A673 (cell line): ENCODE data around the gene PLTP. TPM values are rescaled to one million over a fixed set of nuclear protein-coding genes. Genes with fewer than 3 reads are reported as not detected.

ENCODE experiments used
- BruUV-seq: library from RNA; stranded (reverse); fragments of 400-500 nt; replicated peaks from 2 replicates; lab custom pipeline; 2021; lab: Mats Ljungman, UMichigan
- CTCF ChIA-PET: fragments of 300-600 bp; sonication (Branson Sonifier 250); formaldehyde crosslinking; loops from one replicate; lab custom pipeline; 2022; ENCODE audit warnings: antibody characterized with exemption; lab: Charles Lee
- POLR2A ChIA-PET: fragments of 300-600 bp; sonication (Branson Sonifier 250); formaldehyde crosslinking; loops from one replicate; lab custom pipeline; 2022; ENCODE audit warnings: antibody characterized with exemption; ENCODE audit not compliant: low non-redundant PET; lab: Charles Lee
- DNase-seq: peaks from one replicate; pipeline ENCODE4 v3.0.0-alpha.2; 2015; ENCODE audit warnings: low spot score
- H3K27ac ChIP-seq: fragments of 200-600 bp; sonication (generic); 2 replicates; pipeline ENCODE4 v1.5.1; 2016; ENCODE audit warnings: mixed run types, low read depth, mild to moderate bottlenecking, mixed read lengths, antibody characterized with exemption, low read length; ENCODE audit not compliant: poor library complexity, severe bottlenecking
- H3K27me3 ChIP-seq: fragments of 200-600 bp; sonication (generic); replicated peaks from 2 replicates; pipeline ENCODE4 v1.6.1; 2017; ENCODE audit warnings: mixed run types, low read depth, mild to moderate bottlenecking, mixed read lengths, antibody characterized with exemption, low read length; ENCODE audit not compliant: insufficient read depth, poor library complexity
- H3K36me3 ChIP-seq: fragments of 200-600 bp; sonication (generic); 2 replicates; pipeline ENCODE4 v1.6.1; 2016; ENCODE audit warnings: mixed run types, mild to moderate bottlenecking, mixed read lengths, antibody characterized with exemption, low read length; ENCODE audit not compliant: insufficient read depth, poor library complexity, severe bottlenecking
- H3K4me1 ChIP-seq: fragments of 200-600 bp; sonication (generic); 2 replicates; pipeline ENCODE4 v1.6.1; 2017; ENCODE audit warnings: mixed run types, mild to moderate bottlenecking, mixed read lengths, antibody characterized with exemption, low read length; ENCODE audit not compliant: insufficient read depth, poor library complexity, severe bottlenecking
- H3K4me3 ChIP-seq: fragments of 200-600 bp; sonication (generic); 2 replicates; pipeline ENCODE4 v1.5.1; 2016; ENCODE audit warnings: low read depth, mixed run types, mild to moderate bottlenecking, mixed read lengths, low read length; ENCODE audit not compliant: poor library complexity, severe bottlenecking
- H3K9me3 ChIP-seq: fragments of 200-600 bp; sonication (generic); 2 replicates; pipeline ENCODE4 v1.6.1; 2016; ENCODE audit warnings: mixed run types, low read depth, mild to moderate bottlenecking, mixed read lengths, antibody characterized with exemption, low read length; ENCODE audit not compliant: poor library complexity, severe bottlenecking
- EZH2 ChIP-seq: fragments of 200-600 bp; sonication (generic); IDR thresholded peaks from 2 replicates; pipeline ENCODE4 v1.6.1; 2017; ENCODE audit warnings: borderline replicate concordance, low read depth, mild to moderate bottlenecking, mixed read lengths, antibody characterized with exemption, low read length; ENCODE audit not compliant: poor library complexity, severe bottlenecking
- intact Hi-C: fragments of 100-400 bp; cut with micrococcal nuclease; formaldehyde crosslinking; loops from one replicate; pipeline ENCODE4 v1.10.0; 2022; ENCODE audit not compliant: unreplicated experiment
- total RNA-seq: library from RNA; stranded (reverse); gene quantifications from 2 replicates; pipeline ENCODE4 v1.2.3, GENCODE V29; 2021
- TF ChIP-seq, protein P1 (sequence below): fragments of 300-800, 200-600 bp; sonication (generic); conservative IDR thresholded peaks from 2 replicates; pipeline ENCODE4 v1.5.1; 2017; ENCODE audit warnings: low read depth, mild to moderate bottlenecking, antibody characterized with exemption, low read length, moderate library complexity, mixed read lengths

Gene PLTP
- total RNA-seq, 1 experiment from 2014 or later = 58.3 TPM

DNA sequence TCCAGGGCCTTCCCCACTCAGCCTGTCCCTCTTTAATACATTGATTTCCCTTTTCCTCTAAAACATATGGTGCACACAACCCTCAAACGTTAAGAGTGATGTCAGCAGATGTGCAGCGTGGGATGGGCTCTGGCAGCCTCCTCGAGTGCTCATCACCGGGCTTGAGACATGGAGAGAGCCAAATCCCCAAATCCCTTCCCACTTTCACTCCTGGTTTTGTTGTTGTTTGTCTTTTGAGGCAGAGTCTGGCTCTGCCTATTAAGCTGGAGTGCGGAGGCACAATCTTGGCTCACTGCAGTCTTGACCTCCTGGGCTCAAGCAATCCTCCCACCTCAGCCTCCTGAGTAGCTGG is 5.8 kb upstream of the PLTP start:
- ChIA-PET CTCF (no interaction called here), POLR2A (no interaction called here)
- no peaks in the 10 kb centered on the region for H3K9me3 ChIP-seq
- DNase-seq = no peak
- no peak overlapping the region for H3K4me3 ChIP-seq
- no TSS peak for BruUV-seq
- H3K36me3 ChIP-seq = no peaks in the 10 kb centered on the region
- H3K27me3 ChIP-seq = no peaks in the 10 kb centered on the region
- no peak overlapping the region for H3K27ac ChIP-seq
- TF ChIP-seq EZH2 = no peak
- TF ChIP-seq, protein P1, sequence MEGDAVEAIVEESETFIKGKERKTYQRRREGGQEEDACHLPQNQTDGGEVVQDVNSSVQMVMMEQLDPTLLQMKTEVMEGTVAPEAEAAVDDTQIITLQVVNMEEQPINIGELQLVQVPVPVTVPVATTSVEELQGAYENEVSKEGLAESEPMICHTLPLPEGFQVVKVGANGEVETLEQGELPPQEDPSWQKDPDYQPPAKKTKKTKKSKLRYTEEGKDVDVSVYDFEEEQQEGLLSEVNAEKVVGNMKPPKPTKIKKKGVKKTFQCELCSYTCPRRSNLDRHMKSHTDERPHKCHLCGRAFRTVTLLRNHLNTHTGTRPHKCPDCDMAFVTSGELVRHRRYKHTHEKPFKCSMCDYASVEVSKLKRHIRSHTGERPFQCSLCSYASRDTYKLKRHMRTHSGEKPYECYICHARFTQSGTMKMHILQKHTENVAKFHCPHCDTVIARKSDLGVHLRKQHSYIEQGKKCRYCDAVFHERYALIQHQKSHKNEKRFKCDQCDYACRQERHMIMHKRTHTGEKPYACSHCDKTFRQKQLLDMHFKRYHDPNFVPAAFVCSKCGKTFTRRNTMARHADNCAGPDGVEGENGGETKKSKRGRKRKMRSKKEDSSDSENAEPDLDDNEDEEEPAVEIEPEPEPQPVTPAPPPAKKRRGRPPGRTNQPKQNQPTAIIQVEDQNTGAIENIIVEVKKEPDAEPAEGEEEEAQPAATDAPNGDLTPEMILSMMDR = no peak
- intact Hi-C loops = no loop called here
- no peaks in the 10 kb centered on the region for H3K4me1 ChIP-seq

DNA sequence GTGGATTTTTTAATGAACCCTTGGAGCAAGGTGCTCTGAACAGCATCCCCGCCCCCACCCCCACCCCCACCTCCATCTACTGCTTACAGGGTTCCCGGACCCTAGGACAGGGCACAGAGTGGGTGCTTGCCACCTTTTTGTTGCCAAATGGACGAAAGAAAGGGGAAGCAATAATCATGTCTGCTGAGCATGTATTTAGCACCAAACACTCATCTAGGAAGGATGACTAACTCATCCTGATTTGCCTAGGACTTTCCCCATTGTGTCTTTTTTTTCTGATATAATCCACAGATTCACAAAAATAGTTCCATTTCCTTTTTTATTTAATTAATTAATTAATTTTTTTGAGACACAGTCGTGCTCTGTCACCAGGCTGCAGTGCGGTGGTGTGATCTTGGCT is 1.2 kb upstream of the PLTP start:
- H3K9me3 ChIP-seq = no peaks in the 10 kb centered on the region
- intact Hi-C loops = no loop called here
- DNase-seq = no peak
- no peak overlapping the region for H3K4me3 ChIP-seq
- H3K27ac ChIP-seq = no peak overlapping the region
- H3K4me1 ChIP-seq = peaks cover 17% of the 10 kb centered on the region
- ChIA-PET POLR2A (no interaction called here), CTCF (no interaction called here)
- no TSS peak for BruUV-seq
- H3K36me3 ChIP-seq = peaks cover 4% of the 10 kb centered on the region
- no peaks in the 10 kb centered on the region for H3K27me3 ChIP-seq
- TF ChIP-seq, protein P1 = no peak
- TF ChIP-seq EZH2 = no peak

GRCh38 chr20:45912344-45912682 is 358 bp upstream of the PLTP start:
- peaks cover 17% of the 10 kb centered on the region for H3K4me1 ChIP-seq
- intact Hi-C loops = no loop called here
- no peak for DNase-seq
- POLR2A ChIA-PET = no interaction called here
- TF ChIP-seq EZH2 = no peak
- TF ChIP-seq, protein P1 = no peak
- no peak overlapping the region for H3K27ac ChIP-seq
- CTCF ChIA-PET = interaction anchor here (0.5 kb wide), 1 partner anchor 90 kb away, joined by 3 read pairs; no protein-coding TSS in a partner anchor
- BruUV-seq = no TSS peak
- peak overlapping the region; percentile 63 for H3K4me3 ChIP-seq
- H3K9me3 ChIP-seq = no peaks in the 10 kb centered on the region
- H3K36me3 ChIP-seq = peaks cover 9% of the 10 kb centered on the region
- no peaks in the 10 kb centered on the region for H3K27me3 ChIP-seq
